ENCODE measurements around the gene KCTD16.

Gene KCTD16

DNA sequence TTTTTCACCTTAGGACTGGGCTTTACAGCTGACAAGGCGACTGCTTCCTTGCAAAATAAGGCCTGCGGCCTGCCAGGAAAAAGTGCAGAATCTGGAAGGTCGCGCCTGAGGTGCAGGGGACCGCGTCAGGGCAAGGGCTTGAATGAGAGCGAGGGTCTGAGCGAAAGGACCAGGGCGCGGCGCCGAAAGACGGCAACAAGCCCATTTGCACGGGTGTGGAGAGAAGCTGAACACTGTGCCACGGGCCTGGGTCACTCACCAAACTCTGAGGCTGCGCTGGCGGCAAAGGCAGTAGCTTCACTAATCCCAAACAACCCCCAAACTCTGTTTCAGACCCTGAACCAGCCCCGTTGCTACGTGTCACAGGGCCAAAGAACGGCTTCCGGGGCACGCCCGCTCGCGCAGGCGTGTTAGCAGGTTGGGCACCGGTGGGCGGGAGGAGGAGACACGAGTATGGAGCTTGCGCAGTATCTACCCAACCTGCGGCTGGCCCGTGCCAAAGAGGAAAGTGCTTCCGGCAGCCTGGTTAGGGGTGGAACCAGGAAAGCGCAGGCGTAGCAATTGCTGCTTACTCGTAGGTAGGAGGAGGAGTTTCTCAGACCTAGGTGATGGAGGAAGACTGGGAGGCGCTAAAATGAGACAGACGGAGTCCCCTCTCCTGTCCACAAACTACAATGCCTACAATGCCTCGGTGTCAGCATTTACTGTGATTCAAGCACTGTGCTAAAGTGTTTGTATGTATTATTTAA lies at the start of gene KCTD16, which contains the start of gene YIPF5:
KCTD16 (plus strand) TSS at position 598 of the 749 bp plus-strand sequence.
YIPF5 (minus strand) TSS at position 384 of the 749 bp plus-strand sequence. CDS start 704 bp downstream, outside the sequence.
- peak; percentile 99 for DNase-seq (ENCODE audit: low spot score)

DNA sequence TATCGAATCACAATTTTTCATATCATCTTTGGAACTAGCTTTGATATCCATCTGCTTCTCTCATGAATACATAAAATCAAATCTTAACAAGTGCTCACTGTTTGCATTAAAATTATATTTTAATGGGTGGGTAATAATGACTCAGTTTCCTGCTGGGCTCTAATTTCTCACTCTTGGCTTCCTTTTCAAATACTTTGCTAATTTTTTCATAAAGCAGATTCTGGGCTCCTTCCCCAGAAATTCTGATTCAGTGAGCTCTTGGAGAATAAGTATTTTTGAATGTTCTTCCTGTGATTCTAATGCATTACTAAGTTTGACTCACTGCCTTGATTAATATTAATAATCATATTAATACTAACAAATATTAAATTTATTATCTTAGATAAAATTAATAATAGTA lies 49.1 kb upstream of the KCTD16 start:
- DNase-seq (ENCODE audit: low spot score): no peak

DNA sequence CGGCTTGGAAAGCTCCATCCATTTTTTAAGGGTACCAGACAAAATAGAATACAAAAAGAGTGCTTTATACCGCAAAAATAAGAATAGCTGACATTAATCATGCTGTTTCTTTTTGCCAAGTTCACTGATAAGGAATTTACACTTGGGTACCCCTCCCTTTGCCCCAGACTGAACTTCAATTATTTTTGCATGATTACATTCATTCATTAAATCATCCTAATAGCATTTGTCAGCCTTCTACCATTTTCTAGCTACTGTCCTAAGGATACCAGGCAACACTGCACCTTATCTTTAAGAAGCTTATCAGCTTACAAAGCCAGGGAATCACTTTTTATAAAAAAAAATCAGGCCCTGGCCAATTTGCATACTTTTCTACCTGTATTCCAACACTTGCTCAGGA lies 48.6 kb upstream of the KCTD16 start:
- no peak for DNase-seq (ENCODE audit: low spot score)

DNA sequence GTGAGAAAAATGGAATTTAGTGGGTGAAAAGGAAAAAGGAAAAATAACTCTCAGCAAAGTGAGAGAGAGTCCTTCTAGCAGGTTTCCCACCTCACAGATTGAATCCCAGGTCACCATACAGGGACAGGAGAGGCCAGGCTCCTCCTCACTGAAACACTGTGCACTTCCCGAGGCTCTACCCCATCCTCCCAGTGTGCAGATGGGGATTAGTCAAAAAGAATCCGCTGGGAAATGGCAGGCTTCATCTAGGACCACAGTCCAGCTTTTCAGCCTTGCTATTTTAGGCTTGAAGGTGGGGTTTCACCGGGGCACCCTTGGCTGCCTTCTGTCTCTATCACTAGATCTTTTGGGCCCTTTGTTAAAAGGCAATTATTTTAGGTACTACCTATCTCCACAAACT lies 48.0 kb upstream of the KCTD16 start:
- DNase-seq (ENCODE audit: low spot score): no peak

DNA sequence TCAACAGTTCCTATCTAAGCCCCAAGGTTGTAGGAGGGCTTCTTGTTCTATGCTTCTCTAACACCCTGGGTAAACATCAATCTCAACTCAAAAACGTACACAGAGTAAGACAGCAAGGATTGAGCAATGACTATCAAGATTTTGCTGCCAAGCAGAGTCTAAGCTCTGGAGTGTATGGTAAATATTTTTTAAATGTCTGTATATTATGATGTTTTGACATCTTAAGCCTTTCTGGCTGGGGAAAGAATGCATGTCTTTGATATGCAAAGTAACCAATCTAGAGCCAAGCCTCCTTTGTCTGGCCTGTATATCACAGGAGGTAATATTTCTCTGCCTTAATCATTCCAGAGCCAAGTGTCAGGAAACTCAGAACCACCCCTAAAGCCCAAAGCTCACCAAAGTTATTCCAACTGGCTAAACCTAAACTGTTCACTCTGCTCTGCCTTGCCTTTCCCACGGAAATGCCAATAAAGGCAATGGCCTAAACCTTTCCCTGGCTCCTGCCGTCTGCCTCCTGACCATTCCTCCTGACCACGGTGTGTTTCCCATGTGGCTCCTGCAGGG lies 45.4 kb upstream of the KCTD16 start:
- no peak for DNase-seq (ENCODE audit: low spot score)

DNA sequence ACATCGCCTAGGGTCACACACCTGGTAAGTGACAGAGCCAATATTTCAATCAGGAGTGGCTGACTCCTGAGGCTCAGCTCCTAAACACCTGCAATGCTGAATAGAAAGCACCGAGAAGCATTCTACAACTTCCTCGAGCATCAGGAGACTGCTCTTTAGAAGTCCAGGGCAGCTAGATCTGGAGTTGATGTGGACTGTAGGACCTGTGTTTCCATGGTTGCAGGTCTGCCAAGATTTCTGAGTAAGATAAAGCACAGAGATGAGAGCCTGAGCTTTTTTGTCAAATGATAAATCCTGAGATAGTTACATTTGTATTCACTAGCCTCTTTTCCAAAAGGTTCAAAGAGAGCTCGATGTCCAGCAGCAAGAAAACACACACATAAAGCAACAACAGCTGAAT lies 44.0 kb upstream of the KCTD16 start:
- no peak for DNase-seq (ENCODE audit: low spot score)

DNA sequence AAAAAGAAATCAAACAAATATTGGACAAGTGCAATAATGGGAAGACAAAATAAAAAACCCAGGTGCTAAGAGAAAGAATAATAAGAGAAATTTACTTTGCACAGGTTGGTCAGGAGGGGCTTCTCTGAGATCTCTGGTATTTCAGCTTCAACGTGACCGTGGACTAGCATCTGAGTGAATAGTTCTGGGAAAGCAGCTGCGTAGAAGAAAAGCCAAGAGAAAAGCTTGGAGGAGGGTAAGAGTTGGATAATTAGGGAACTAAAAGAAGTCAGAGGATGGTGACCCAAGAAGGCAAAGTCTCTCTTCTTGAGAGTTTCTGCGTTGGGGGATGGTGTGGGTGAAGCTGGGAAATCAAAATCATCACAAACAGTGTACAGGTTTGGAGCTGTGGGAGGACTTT lies 41.8 kb upstream of the KCTD16 start:
- no peak for DNase-seq (ENCODE audit: low spot score)

DNA sequence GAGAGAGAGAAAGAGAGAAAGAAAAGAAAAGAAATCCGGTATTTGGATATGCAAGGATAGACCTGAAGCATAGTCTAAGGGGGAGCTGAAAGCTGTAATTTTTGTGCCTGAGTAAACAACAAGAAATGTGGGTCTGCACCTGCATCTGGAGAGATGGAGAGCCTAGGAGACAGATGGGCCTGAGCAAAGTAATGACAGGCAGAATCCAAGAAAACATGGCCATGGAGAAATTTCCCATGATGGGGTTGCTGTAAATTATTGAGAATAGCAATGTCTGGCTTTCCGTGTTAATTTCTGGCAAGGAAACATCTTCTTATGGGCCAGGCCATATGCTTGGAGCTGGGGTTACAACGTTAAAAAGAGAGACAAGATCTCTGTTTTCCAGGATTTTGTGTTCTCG lies 40.4 kb upstream of the KCTD16 start:
- no peak for DNase-seq (ENCODE audit: low spot score)

DNA sequence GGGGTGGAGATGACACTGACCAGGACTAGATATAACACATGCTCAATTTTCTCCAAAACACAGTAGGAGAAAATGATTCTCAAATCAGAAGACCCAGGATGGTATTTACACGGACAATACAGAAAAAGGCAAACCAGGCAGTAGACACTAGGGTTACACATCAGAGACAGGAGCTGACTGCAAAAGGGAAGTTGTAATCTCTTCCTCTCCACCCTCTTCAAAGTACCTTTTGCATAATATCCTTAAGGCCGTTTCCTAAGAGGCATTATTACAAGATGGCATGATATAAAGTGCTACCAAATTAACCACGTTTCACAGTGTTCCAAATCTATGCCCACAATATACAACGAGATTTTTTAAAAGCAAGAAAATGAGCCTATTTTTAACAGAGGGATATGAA lies 39.4 kb upstream of the KCTD16 start:
- no peak for DNase-seq (ENCODE audit: low spot score)

DNA sequence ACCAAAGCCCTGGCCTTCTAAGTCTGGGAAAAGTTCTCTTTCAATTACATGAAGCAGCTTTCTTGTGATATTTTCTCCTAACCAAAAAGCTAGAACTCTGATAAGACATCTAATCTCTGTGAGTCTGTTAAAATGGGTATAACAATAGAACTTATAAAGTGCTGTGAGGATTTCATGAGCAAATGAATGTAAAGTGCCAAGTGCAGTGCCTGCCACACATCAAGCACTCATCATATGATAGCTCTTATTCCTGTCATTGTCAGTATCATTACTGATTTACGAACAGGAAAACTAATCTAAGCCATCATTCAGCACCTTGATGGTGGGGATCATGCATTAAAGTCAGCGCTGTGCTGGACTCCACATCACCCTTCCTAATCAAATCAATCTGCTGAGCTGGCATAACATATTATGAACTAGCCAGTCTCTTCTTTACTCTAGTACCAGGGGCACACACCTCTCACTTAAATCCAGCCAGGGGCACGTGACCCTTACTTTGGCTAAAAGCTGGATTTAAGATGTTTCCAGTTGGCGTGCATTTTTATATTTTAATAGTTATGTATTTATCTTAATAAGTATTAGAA lies 37.5 kb upstream of the KCTD16 start:
- no peak for DNase-seq (ENCODE audit: low spot score)

DNA sequence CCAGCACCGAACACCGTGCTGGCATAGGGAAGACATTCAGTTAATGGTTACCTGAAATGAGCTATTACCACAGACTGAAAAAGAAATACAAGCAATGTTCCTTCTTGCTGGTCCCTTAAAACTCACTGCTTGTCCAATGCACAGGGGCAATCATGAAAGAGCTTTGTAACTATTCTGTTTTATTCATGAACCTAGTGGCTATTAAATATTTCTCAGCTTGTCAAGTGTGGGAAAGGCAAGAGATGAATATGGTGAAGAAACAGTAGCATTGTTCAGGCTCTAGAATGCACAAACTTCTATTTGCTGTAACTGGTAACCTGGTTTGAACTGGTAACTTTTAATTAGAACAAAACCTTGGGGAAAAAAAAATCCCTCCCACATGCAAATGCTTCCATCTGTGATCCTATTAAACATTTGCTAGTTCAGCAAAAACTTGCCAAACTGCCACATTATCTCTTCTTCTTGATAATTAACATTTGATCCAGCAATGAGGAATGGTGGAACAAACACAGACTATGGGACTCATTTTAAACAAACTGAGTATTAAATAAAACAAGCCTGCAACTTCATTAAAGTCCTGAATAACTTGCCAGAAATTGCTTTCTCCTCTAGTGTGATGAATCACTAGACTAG lies 36.4 kb upstream of the KCTD16 start:
- DNase-seq (ENCODE audit: low spot score): no peak

DNA sequence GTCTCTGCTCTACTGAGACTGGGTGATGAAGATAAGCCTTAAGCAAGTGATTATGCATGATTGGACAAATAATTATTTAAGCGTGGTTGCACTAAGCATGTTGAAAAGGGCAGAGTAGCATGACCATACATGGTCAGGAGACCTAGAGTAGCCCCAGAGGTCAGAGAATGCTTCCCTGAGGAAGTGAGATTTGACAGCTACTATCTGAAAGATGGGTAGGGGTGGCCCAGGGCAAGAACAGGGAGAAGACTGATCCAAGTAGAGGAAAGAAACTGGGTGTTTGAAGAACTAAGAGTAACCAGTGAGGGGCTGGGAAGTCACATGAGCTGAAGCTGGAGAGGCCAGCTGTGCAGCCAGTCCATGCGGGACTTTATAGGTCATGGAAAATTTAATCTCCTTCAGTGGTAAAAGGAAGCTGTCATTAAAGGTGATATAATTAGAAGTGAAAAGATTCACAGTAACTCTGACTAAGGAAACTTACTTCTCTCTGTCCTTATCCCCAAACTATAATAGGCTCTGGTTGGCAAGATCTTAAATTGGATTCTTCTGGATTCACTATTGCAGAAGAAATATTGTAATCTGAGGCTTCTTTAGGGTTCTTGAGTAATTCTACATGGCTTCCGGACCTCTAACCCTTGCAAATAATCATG lies 35.4 kb upstream of the KCTD16 start:
- no peak for DNase-seq (ENCODE audit: low spot score)

DNA sequence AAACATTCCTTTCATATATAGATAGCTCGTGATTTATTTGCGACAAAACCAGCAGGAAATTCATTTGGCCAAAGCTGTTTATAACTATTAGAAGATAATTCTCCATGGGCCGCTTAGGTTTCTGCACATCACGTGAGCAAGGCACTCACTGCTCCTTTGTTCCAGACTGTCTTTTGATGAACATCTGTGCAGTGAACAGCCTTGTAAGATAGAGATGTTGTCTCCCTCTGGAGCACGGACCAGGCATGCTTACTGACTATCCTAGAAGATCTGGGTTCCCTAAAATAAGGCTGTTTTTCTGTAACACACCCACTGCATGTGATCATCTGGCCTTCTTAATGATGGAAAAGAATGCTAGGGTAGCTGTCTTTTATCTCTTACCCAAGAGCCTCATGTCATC lies 31.1 kb upstream of the KCTD16 start:
- DNase-seq (ENCODE audit: low spot score): no peak

DNA sequence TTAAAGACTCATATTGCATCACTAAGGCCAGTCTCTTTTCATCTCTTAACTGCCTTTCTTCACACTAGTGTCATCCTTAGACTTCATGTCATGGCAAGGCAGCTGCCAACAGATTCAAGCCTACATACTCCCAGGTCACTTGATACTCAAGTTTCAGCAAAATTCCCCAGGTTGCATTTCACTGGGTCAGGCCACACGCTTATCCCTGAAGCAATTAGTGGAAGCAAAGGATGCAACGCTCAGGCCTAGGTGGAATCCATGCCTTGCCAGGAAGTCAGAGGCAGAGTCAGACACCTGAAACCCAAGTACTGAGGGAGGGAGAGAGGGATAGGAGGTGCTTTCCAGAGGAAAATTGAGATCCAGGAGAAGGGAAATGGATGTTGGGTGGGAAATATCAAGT lies 29.1 kb upstream of the KCTD16 start:
- DNase-seq (ENCODE audit: low spot score): no peak

DNA sequence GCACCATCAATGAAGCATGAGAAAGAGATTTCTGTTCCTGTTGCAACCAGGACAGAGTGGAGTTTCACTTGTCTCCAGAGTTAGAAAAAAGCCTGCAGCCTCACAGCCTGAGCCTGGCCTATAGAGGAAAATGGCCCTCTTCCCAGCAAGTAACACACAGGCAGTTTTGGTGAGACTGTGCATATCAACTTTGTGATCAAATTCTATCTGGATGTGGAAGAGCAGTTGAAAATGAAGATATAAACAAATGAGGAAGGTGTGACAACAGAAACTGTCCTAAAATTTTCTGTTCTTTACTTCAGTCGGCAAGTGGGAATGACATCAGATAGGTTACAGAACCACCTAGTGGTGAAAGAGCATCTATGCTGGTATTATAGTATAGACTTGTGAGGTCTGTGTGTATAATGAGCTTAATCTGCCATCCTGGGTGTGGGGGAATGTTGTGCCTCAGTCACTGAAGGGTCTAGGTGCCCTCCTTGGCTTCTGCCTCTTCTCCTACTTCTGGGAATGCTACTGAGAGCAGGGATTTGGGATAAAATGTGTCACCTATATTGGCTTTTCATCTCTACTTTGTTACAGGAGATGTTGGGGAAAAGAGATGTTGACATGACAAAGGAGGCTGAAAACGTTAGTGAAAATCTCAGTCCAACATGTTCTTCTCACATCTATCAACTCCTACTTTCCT lies 28.4 kb upstream of the KCTD16 start:
- DNase-seq (ENCODE audit: low spot score): peak; percentile 38

DNA sequence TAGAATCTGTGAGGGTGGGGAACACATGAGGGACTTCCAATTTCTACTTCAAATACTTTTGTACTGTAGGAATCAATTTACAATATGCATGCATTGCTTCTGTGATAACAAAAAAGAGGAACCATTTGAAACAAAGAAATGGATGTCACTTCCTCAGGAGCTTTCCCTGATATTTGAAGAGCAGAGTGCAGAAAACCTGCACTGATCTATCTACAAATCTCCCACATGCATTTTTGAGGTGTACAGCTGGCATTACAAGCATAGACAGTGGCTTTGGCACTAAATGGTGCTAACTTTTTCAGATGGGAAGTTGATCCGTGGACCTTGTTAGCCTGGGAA lies 27.9 kb upstream of the KCTD16 start:
- no peak for DNase-seq (ENCODE audit: low spot score)

DNA sequence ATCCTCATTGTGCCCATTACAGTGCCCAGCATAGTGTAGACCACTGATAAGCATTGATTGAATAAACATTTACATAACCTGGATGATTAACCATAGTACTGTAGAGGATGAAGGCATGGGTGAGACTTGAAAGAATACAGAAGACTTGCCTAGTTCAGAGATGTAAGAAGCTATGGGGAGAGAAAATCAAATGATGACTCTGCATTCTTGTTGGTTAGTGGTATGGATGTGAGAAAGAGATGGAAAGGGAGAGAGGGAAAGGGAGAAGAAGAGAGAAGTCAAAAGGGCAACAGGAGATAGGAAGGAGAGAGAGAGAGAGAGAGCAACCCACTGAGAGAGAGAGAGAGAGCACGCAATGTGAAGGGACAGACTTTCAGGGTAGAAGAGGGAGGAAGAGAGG lies 27.0 kb upstream of the KCTD16 start:
- no peak for DNase-seq (ENCODE audit: low spot score)

DNA sequence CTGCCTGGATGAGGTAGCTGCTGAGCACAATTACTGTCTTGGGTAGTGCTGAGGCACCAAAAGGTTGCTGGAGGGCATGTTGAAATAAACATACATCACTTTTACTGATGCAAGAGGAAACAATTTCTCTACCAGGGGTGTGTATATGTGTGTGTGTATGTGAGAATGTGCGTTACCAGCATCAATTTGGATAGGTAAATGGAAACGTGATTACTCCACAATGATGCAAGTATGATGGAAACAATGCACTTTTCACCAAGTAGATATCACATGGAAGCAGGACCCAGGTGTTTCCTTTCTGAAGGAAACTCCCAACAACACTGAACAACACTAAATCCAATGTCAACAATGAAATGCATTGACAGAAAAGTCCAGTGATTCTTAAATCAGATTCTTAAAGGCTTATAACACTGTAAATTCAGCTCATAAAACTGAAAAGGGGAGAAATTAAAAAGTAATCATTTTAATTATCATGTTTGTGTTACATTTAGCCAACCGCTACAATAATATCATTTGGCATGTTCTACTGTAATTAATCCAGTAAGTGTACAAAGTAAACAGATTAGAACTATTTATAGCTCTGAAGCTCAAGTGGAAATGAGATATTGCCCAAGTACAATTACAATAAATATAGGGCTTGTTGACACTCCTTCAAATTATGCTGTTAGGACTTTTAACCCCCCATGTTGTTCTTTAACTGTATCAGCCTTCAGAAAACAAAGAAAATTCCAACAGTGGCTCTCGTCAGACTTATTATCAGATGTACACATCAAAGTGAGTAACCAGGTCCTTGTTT lies 25.5 kb upstream of the KCTD16 start:
- no peak for DNase-seq (ENCODE audit: low spot score)

DNA sequence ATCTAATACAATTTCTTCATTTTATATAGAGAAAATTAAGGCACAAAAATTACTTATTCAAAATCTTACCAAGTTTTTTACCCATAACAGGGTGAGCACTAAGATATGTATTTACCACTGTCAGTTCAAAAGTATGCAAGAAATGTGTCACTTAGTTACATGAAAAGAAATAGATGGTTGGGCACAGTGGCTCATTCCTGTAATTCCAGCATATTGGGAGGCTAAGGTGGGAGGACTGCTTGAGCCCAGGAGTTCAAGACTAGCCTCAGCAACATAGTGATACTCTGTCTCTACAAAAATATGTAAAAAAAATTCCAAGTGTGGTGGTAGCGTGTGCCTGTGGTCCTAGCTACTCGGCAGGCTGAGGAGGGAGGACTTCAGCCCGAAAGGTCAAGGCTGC lies 19.6 kb upstream of the KCTD16 start:
- no peak for DNase-seq (ENCODE audit: low spot score)

DNA sequence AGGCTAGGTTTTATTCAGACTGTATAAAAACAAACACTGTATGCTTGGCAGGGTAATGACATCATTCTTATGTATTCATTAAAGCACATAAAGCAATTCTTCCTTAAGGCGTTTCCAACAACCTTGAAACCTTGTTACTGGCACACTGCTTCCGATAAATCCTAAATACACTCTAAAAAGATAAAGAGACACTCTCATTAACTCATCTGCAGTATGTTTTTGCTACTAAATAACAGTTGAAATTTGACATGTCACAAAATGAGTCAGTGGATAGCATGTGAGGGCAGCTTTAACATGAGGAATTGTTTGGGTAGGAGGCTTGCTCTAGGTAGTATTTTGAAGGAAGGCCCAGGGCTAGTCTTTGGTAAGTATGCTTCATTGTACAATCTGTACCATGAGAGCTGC lies 13.9 kb upstream of the KCTD16 start:
- DNase-seq (ENCODE audit: low spot score): no peak

DNA sequence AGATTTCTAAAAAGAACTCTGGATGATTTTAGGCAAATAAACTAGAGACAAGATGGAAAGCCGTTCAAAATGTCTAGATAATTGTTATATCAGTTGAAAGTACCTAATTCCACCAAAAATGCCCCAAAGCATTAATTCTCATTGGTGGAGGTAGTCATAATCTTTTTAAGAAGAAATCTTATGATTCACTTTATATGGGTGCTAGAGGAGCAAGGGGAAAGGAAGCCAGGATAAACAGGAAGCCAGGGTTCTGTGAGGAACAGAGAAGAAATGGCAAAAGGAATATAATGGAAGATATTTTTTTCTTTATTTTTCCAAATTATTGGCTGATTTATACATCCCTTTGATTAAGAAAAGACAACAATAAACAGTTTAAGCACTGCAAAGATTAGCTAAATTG lies 8.0 kb upstream of the KCTD16 start:
- DNase-seq (ENCODE audit: low spot score): no peak

All from LoVo (cell line).